Mucosa of stomach (tissue), 1 donor: ENCODE results near the gene PPFIBP2.
A peak's percentile ranks its signal among the peaks of the same experiment; 100 is the strongest.
"Not testable (repeated sequence)": the region's sequence is repeated elsewhere in the genome, so short reads cannot be mapped to it uniquely, and the experiment has no call there.

Experiments used
- H3K27me3 ChIP-seq: one replicate; pipeline ENCODE4 v1.7.0; 2013; ENCODE audit warnings: mild to moderate bottlenecking, low read length; ENCODE audit not compliant: control insufficient read depth, insufficient read depth
- H3K36me3 ChIP-seq: one replicate; pipeline ENCODE4 v1.7.0; 2013; ENCODE audit warnings: low read length; ENCODE audit not compliant: control insufficient read depth, insufficient read depth
- H3K4me1 ChIP-seq: one replicate; pipeline ENCODE4 v1.7.0; 2013; ENCODE audit warnings: mild to moderate bottlenecking, low read length; ENCODE audit not compliant: control insufficient read depth, insufficient read depth
- H3K4me3 ChIP-seq: one replicate; pipeline ENCODE4 v1.7.0; 2013; ENCODE audit warnings: low read length
- H3K9ac ChIP-seq: one replicate; pipeline ENCODE4 v1.7.0; 2013; ENCODE audit warnings: mild to moderate bottlenecking, low read length, moderate library complexity
- H3K9me3 ChIP-seq: one replicate; pipeline ENCODE4 v1.7.0; 2013; ENCODE audit warnings: mild to moderate bottlenecking, low read length, moderate library complexity; ENCODE audit not compliant: control insufficient read depth
- donor health status: Pancreatic carcinoma.

Gene PPFIBP2

GRCh38 chr11:7501251-7501650 is 12.5 kb upstream of the PPFIBP2 start:
- Histone ChIP-seq H3K27me3 (no peaks in the 10 kb centered on the region), H3K9ac (no peak overlapping the region), H3K4me1 (no peaks in the 10 kb centered on the region), H3K4me3 (no peak overlapping the region), H3K9me3 (no peaks in the 10 kb centered on the region), H3K36me3 (no peaks in the 10 kb centered on the region)

- H3K9ac ChIP-seq = no peak overlapping the region
- H3K9me3 ChIP-seq = no peaks in the 10 kb centered on the region
- no peak overlapping the region for H3K4me3 ChIP-seq
- no peaks in the 10 kb centered on the region for H3K36me3 ChIP-seq
- H3K4me1 ChIP-seq = no peaks in the 10 kb centered on the region
- H3K27me3 ChIP-seq = no peaks in the 10 kb centered on the region
Observed at GRCh38 chr11:7501894-7502293, 11.9 kb upstream of the PPFIBP2 start.

GRCh38 chr11:7506243-7506642 is 7.6 kb upstream of the PPFIBP2 start:
- no peak overlapping the region for H3K4me3 ChIP-seq
- no peak overlapping the region for H3K9ac ChIP-seq
- H3K9me3 ChIP-seq = no peaks in the 10 kb centered on the region
- peaks cover under 1% of the 10 kb centered on the region for H3K4me1 ChIP-seq
- no peaks in the 10 kb centered on the region for H3K36me3 ChIP-seq
- H3K27me3 ChIP-seq = no peaks in the 10 kb centered on the region

- H3K36me3 ChIP-seq = no peaks in the 10 kb centered on the region
- H3K4me3 ChIP-seq = no peak overlapping the region
- H3K9me3 ChIP-seq = no peaks in the 10 kb centered on the region
- H3K9ac ChIP-seq = no peak overlapping the region
- H3K27me3 ChIP-seq = no peaks in the 10 kb centered on the region
- H3K4me1 ChIP-seq = peaks cover 19% of the 10 kb centered on the region
Observed at GRCh38 chr11:7508087-7508486, 5.7 kb upstream of the PPFIBP2 start.

GRCh38 chr11:7509966-7510365 is 3.8 kb upstream of the PPFIBP2 start:
- no peak overlapping the region for H3K9ac ChIP-seq
- H3K9me3 ChIP-seq = no peaks in the 10 kb centered on the region
- H3K36me3 ChIP-seq = no peaks in the 10 kb centered on the region
- peaks cover 4% of the 10 kb centered on the region for H3K27me3 ChIP-seq
- peaks cover 24% of the 10 kb centered on the region for H3K4me1 ChIP-seq
- H3K4me3 ChIP-seq = no peak overlapping the region

- no peaks in the 10 kb centered on the region for H3K36me3 ChIP-seq
- H3K4me1 ChIP-seq = peaks cover 24% of the 10 kb centered on the region
- H3K4me3 ChIP-seq = no peak overlapping the region
- no peaks in the 10 kb centered on the region for H3K9me3 ChIP-seq
- H3K9ac ChIP-seq = no peak overlapping the region
- H3K27me3 ChIP-seq = peaks cover 4% of the 10 kb centered on the region
Observed at GRCh38 chr11:7511401-7511800, 2.4 kb upstream of the PPFIBP2 start.

- Histone ChIP-seq H3K4me3 (peak overlapping the region; percentile 93), H3K36me3 (no peaks in the 10 kb centered on the region), H3K9ac (peak overlapping the region; percentile 79), H3K9me3 (no peaks in the 10 kb centered on the region), H3K4me1 (peaks cover 24% of the 10 kb centered on the region), H3K27me3 (peaks cover 4% of the 10 kb centered on the region)
Observed at GRCh38 chr11:7512525-7513233, 1.1 kb upstream of the PPFIBP2 start.

GRCh38 chr11:7514099-7514591 is 346 bp downstream of the PPFIBP2 start:
- Histone ChIP-seq H3K27me3 (peaks cover 4% of the 10 kb centered on the region), H3K9ac (peak overlapping the region; percentile 79), H3K9me3 (no peaks in the 10 kb centered on the region), H3K4me1 (peaks cover 24% of the 10 kb centered on the region), H3K36me3 (no peaks in the 10 kb centered on the region), H3K4me3 (peak overlapping the region; percentile 93)

- Histone ChIP-seq H3K4me3 (no peak overlapping the region), H3K4me1 (peaks cover 24% of the 10 kb centered on the region), H3K9me3 (no peaks in the 10 kb centered on the region), H3K27me3 (peaks cover 4% of the 10 kb centered on the region), H3K36me3 (no peaks in the 10 kb centered on the region), H3K9ac (no peak overlapping the region)
Observed at GRCh38 chr11:7515447-7515886, 1.7 kb downstream of the PPFIBP2 start.

GRCh38 chr11:7516475-7516874 is 2.7 kb downstream of the PPFIBP2 start:
- no peaks in the 10 kb centered on the region for H3K9me3 ChIP-seq
- no peaks in the 10 kb centered on the region for H3K36me3 ChIP-seq
- H3K9ac ChIP-seq = no peak overlapping the region
- peaks cover 4% of the 10 kb centered on the region for H3K27me3 ChIP-seq
- peaks cover 22% of the 10 kb centered on the region for H3K4me1 ChIP-seq
- H3K4me3 ChIP-seq = no peak overlapping the region

- H3K4me3 ChIP-seq, H3K9me3 ChIP-seq, H3K9ac ChIP-seq, H3K4me1 ChIP-seq, H3K36me3 ChIP-seq, H3K27me3 ChIP-seq: not testable (repeated sequence)
Observed at GRCh38 chr11:7517743-7518142, 3.9 kb downstream of the PPFIBP2 start.

- H3K4me3 ChIP-seq = no peak overlapping the region
- H3K36me3 ChIP-seq = no peaks in the 10 kb centered on the region
- H3K9ac ChIP-seq = no peak overlapping the region
- peaks cover 5% of the 10 kb centered on the region for H3K4me1 ChIP-seq
- peaks cover 4% of the 10 kb centered on the region for H3K27me3 ChIP-seq
- no peaks in the 10 kb centered on the region for H3K9me3 ChIP-seq
Observed at GRCh38 chr11:7518811-7519562, 5.2 kb downstream of the PPFIBP2 start.
